Spleen (tissue), 7 donors: ENCODE results near the gene SUSD6.

Experiments
- CTCF ChIP-seq, 11 experiments: fragments of 200-600 bp in 7 of 11; fragments of 450-650 bp in 4 of 11; sonication (generic) in 4 of 11; IDR thresholded peaks in 8 of 11; conservative IDR thresholded peaks in 3 of 11; 1 replicate in 7 of 11; 2 replicates in 4 of 11; pipeline versions ENCODE4 v1.4.0 to v1.8.0; 2016 to 2021; ENCODE audit warnings: antibody characterized with exemption in 11 of 11, inconsistent platforms in 4 of 11, mild to moderate bottlenecking in 1 of 11
- POLR2A ChIP-seq, 3 donors: fragments of 450-650 bp; IDR thresholded peaks; one replicate each; pipeline ENCODE4 v1.5.1; 2017; ENCODE audit warnings: antibody characterized with exemption in 3 of 3, mild to moderate bottlenecking in 1 of 3
- POLR2AphosphoS5 ChIP-seq, 3 donors: sonication (generic); formaldehyde crosslinking; IDR thresholded peaks; one replicate each; pipeline ENCODE4 v1.5.1; 2017; ENCODE audit warnings: antibody characterized with exemption in 3 of 3
- donor health status: DM: no; HTN: no; CAD: no; lungs with moderate emphysema.
- donor health status: DM: no; HTN: no; CAD: no.
- donor health status: DM: no; HTN: no; CAD: no.

DNA sequence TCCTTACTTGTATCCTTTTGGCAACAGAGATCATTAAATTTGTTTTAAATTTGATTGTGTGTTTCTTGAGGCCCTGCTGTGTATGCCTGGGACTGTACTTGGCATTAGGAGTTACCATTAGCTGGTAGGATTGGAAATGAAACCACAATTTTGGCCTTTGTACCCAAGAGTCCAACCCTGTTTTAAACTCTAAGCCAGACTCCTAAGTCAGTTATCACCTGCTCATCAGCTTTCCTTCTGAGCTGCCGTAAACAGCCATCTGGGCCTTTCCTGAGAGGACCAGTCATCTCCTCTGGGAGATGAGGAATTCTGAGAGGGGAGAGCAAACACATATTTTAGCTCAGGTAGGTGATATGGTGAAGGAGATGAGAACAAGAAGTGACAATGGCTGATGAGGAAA, 81.2 kb downstream of the SUSD6 start:
- TF ChIP-seq CTCF (IDR thresholded peaks at IDR 0.05 in 8 of 11, conservative IDR thresholded peaks at IDR 0.05 in 3 of 11) = no peak
- TF ChIP-seq POLR2A (IDR thresholded peaks at IDR 0.05) = no peak
- TF ChIP-seq POLR2AphosphoS5 (IDR thresholded peaks at IDR 0.05) = no peak
